Fibroblast of the aortic adventitia (primary cell): ENCODE results near the gene AKAP6. TPM values are rescaled to one million over a fixed set of nuclear protein-coding genes. Genes with fewer than 3 reads are reported as not detected.

Experiments
- DNase-seq: peaks from one replicate; pipeline ENCODE4 v3.0.0-alpha.2; 2010; ENCODE audit warnings: low read depth
- H3K4me3 ChIP-seq: 2 replicates; pipeline ENCODE4 v1.5.1; 2011; ENCODE audit warnings: low read depth, mild to moderate bottlenecking, control low read depth, low read length, moderate library complexity
- total RNA-seq: library from RNA; depleted of rRNA; stranded (reverse); fragments of >200 nt; gene quantifications from 2 replicates; pipeline ENCODE4 v1.2.3, GENCODE V29; 2012; ENCODE audit warnings: low replicate concordance
- TF ChIP-seq, protein P1 (sequence below): IDR thresholded peaks from 2 replicates; pipeline ENCODE4 v1.5.1; 2011; ENCODE audit warnings: mild to moderate bottlenecking, low read length, control low read depth, inconsistent platforms; ENCODE audit not compliant: insufficient read depth

Gene AKAP6
- total RNA-seq, 1 donor: 2.2 TPM

DNA sequence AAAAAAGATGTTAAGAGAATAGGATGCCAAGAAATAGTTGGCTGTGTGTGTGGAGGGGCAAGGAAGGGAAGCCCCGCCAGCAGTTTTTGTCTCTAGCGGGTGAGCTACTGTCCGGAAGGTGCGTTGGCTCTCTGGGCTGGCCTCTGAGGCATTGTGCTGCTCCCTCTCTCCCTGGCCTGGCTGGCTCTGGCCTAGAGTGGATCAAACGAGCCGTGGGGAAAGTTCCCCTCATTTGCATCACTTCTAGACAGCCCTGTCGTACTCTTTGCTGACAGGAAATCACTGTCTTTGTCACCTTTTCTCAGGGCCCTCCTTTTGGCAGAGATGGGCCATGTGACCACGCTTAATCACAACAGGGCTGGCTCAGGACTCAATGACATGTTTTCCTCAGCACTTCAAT lies 373.5 kb downstream of the AKAP6 start:
- H3K4me3 ChIP-seq: no peak overlapping the region
- DNase-seq: peak; percentile 52
- TF ChIP-seq, protein P1, sequence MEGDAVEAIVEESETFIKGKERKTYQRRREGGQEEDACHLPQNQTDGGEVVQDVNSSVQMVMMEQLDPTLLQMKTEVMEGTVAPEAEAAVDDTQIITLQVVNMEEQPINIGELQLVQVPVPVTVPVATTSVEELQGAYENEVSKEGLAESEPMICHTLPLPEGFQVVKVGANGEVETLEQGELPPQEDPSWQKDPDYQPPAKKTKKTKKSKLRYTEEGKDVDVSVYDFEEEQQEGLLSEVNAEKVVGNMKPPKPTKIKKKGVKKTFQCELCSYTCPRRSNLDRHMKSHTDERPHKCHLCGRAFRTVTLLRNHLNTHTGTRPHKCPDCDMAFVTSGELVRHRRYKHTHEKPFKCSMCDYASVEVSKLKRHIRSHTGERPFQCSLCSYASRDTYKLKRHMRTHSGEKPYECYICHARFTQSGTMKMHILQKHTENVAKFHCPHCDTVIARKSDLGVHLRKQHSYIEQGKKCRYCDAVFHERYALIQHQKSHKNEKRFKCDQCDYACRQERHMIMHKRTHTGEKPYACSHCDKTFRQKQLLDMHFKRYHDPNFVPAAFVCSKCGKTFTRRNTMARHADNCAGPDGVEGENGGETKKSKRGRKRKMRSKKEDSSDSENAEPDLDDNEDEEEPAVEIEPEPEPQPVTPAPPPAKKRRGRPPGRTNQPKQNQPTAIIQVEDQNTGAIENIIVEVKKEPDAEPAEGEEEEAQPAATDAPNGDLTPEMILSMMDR: no peak

DNA sequence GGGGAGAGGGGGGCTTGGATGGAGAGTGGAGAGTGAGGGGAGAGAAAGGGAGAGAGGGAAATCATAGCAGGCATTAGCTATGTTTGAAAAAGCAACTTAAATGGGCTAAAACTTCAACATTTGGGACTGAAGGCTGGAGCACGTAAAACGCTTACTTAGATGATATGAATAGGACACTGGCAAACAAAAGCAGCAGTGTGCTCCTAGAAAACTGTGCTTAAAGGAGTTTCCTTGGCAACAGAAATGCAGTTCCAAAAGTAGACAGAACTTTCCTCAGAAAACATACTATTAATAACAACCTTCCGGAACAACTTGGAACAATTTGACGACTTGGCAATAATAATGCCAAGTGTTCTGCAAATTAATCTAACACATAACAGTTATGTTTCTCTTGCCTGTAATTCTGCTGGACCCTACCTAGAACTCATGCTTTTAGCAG lies 374.1 kb downstream of the AKAP6 start:
- no peak overlapping the region for H3K4me3 ChIP-seq
- DNase-seq: peak; percentile 77
- TF ChIP-seq, protein P1: no peak

DNA sequence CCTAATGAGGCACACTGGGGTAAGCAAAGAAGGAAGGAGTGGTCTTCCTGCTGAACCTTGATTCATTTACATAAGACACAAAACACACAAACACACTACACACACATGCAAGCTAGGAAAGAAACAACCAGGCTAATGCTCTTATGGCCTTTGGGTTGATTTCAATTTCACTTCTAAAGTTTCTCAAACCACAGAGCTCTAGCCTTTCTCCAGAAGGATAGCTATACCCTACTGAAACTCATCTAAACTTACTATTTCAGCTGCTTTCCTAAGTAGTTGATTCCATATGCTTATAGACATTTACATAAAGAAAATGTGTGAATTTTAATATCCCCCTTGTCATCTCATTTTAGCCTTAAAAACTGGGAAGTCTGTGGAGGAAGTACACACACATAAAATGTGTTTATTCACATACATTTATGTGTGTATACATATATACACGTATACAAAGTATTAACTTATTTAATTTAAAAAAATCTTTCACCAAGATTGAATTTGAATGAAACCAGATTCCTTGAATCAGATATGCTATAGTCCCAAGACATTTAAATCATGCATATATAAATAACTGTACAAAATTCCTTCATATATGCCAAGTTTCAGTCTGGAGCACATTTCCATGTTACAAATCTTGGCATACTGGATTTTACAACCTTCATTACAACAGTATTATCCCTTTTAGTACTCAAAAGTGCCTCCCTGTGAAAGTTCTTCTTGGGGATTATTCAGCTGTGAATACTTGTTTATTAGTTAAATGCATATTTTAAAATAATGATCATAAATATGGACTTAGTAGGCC lies 377.8 kb downstream of the AKAP6 start:
- no peak overlapping the region for H3K4me3 ChIP-seq
- no peak for DNase-seq
- TF ChIP-seq, protein P1: no peak

DNA sequence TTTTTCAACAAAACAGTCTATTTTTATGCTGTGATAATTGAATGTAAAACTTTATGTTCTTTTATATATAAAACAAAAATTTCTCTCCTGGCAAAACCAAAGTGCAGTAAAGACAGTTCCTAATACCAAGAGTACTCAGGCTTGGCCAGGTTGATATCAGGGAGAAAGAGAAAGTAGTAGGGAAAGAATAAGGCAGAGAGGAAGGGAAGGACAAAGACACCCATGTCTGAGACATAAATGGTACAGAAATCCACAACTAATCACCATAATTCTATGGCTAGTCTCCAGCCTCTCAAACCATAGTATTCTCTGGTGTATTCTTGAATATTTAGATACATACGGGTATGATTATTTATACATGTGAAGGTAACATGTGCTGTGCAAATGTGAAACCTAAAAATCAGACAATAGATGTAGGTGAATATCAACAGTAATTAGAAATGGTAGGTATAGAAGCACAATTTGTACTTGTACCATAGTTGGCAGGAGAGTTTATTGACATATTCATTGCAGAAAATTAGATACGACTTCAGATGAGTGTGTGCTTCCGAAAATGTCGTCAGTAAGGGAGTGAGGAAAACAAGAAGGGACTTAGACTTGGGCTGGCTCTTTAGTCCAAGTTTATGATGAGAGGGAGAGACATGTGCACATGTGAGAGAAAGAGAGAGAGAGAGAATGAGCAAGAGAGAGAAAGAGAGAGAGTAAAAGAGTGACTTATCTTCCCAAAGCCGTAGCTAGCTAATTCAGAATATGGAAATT lies 378.8 kb downstream of the AKAP6 start:
- no peak for DNase-seq
- no peak overlapping the region for H3K4me3 ChIP-seq
- TF ChIP-seq, protein P1: no peak

DNA sequence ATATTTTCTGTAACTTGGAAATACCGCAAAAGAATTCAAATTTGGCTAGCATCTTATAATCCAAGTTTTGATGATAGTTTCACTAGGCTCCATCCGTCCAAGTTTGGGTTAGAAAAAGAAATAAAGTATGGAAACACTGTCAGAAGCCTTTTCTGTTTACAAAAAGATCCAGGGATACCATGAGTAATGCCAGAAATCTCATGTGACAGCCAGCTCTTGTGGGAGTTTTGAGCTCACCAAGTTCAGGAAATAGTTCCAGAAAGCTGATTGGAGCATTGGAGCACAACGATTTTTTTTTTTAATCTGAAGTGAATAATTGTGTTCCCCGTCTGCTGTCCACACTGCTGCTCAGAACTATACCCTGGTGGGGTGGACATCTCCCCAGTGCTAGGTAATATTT lies 379.9 kb downstream of the AKAP6 start:
- TF ChIP-seq, protein P1: no peak
- H3K4me3 ChIP-seq: no peak overlapping the region
- peak; percentile 94 for DNase-seq

DNA sequence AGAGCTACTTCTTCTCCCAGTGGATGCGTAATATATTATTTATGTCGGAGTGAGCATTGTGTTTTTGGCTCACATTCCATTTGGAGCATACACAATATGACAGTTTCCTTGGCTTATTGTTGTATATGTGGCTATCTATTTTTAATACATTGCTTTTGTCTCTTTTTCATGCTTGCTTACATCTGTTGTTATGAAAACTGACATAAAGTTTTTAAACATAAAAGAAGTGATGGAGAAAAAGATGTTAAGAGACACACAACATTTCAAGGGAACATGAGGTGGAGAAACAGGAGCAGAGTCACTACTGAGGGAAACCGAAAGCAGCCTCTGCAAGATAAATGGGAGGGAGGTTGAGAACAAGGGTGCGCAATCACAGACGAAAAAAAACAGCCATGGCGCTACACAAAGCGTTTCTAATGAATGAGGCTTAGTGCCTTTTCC lies 381.2 kb downstream of the AKAP6 start:
- TF ChIP-seq, protein P1: no peak
- peak; percentile 39 for DNase-seq
- no peak overlapping the region for H3K4me3 ChIP-seq
